GM03348 (cell line): ENCODE measurements around the gene NDOR1.

Source experiments
- DNase-seq: peaks from one replicate; pipeline ENCODE4 v3.0.0; 2012; ENCODE audit warnings: low spot score

Gene NDOR1

DNA sequence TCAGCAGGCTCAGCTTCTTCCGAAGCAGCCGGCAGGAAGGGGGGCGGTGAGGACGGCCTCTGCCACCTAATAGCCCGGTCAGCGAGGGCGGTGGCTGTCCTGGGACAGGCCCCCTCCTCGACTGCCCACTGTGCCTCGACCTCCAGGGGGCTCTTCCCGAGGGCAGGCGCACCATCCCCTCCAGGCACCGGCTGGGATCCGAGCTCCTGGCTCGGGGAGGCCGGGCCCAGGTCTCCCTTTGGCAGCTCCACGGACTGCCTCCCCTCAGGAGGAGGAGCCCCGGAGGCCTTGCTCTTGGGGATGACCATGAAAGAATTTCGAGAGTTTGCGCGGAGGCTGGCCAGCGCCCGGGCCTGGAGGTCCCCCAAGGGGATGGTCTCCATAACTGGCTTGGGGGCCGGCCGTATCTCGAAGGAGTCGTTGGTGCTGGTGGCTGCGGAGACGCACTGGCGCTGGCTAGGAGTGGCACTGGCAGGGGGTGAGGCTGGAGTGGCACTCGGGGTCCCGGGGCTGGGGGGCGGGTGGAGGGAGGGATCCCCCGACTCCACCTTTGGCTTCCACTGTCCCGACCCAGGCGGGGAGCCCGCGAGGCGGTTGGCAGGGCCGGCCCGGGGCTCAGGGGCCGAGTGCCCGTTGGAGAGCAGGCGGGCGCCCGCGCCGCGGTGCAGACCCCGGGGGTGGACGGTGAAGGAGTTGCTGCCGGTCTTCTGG is 5.9 kb upstream of the NDOR1 start:
- peak; percentile 22 for DNase-seq

DNA sequence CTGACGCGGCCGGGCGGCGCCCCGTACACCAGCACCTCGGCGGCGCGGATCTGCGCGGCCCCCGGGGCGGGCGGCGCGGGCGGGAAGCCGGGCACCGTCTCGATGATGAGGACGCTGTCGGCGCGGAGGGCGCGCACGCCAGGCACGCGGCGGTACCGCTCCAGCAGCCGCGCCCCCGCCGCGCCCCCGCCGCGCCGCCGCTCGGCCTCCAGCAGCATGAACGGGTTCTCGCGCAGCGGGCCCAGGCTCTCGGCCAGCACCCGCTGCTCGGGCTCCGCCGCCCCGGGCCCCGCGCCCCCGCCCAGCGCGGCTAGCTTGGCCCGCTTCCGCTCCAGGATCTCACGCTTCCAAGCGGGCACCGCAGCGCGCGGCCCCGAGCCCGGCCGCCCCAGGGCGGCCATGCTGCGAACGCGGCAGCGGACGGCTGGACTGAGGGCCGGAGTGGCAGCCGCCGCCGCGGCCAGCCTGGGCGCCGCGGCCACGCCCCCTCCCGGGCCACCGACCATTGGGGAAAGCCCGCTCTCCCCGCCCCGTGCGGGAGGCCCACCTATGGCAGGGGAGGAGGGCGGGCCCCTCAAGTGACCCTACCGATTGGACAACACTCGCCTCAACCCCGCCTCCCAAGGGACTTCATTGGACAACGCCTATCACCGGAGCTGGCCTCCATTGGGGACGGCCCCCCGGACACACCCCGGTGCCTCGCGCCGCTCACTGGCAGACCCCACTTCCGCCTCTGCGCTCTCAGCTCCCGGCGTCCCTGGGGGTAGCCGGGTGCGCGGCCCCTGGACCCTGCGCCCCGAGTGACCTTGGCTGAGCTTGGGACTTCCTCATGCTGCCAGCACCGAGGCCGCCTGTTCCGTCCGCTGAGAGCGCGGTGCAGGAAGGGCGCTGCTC is 4.9 kb upstream of the NDOR1 start, which contains the start of gene TPRN:
TSS of gene TPRN (minus strand) at position 431 of the 894 bp plus-strand sequence. CDS start at position 401, 30 bp downstream.
- DNase-seq: peak; percentile 100

DNA sequence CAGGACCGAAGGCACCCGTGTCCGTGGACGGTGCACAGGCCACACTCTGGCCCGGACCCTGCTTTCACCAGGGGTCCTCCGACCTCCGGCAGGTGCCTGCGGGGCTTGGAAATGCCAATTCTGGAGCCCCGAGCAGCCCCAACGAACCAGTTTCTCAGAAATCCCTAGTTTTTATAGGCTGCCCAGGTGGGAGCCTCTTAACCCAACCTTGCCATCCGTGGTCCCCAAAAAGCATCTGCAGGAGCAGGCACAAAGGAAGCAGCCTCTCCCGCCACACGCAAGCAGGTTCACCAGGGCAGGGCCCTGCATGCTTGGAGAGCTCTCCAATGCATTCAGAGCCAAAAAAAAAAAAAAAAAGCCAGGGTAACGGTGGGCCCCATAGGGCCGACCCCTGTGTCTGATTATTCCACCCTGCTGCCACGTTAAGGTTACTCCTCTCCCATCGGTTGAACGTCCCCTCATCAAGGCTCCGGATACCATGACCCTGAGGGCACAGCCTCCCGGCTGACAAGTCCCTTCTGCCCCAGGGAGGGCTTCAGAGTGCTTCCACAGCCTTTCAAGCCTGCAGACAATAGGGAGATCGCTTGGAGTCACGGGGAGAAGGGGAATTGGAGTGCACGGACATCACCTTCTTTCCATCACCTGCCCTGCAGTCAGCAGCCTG is 4.2 kb upstream of the NDOR1 start:
- DNase-seq: no peak

DNA sequence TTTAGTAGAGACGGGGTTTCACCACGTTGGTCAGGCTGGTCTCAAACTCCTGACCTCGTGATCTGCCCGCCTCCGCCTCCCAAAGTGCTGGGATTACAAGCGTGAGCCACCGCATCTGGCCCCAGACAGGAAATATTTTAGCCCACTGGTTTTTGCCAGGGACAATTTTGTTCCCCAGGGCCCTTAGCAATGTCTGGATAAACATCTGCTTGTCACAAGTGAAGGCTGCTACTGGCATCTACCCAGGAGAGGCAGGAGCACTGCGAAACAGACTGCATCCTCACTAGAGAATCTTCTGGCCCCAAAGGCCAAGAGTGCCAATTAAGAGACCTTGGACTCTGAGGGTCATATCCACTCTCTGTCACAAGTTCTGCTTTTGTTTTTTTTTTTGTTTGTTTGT is 2.5 kb upstream of the NDOR1 start:
- DNase-seq: no peak

DNA sequence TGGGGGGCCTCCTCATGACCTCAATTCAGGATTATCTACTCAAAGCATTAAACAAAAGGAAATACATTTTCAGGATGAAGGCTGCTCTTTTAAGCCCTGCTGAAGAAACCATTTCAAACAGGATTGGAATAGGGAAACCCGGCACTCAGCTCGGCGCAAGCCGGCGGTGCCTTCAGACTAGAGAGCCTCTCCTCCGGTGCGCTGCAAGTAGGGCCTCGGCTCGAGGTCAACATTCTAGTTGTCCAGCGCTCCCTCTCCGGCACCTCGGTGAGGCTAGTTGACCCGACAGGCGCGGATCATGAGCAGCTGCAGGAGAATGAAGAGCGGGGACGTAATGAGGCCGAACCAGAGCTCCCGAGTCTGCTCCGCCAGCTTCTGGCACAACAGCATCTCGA is 772 bp upstream of the NDOR1 start:
- DNase-seq: no peak

DNA sequence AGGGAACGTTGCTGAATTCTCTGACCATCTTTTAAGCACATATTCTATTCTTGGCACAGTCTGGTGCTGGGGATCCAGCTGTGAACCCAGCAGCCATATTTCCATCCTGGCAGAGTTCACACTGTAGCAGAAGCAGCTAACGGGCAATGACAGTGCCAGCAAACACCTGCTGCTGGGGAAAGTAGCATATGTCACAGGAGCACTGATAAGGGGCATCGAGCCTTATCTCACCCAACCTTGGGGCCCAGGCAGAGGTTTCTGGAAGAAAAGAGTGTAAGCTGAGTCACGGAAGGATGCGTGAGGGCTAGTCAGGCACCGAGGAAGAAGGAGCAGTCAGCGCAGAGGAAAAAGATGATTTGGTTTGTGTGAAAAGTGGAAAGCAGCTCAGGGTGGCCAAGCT is 1.1 kb downstream of the NDOR1 start:
- no peak for DNase-seq

DNA sequence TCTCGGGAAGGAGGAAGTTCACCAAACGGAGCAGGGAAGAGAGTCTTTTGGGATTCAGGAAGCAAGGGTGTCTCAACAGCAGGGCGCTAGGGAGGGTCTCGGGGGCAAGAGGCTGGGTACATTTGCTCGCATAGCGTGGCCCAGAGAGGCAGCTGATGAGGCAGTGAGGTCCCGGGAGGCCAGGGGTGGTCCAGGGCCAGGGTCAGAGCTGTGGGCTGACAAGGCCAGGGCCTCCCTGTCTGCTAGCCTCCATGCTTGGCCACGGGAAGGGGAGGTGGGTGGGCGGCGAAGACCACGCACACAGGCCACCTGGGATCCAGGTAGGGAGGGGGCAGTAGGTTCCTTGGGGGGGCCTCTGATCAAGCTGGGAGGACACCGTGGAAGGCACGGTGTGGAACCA is 6.0 kb downstream of the NDOR1 start:
- DNase-seq: no peak

DNA sequence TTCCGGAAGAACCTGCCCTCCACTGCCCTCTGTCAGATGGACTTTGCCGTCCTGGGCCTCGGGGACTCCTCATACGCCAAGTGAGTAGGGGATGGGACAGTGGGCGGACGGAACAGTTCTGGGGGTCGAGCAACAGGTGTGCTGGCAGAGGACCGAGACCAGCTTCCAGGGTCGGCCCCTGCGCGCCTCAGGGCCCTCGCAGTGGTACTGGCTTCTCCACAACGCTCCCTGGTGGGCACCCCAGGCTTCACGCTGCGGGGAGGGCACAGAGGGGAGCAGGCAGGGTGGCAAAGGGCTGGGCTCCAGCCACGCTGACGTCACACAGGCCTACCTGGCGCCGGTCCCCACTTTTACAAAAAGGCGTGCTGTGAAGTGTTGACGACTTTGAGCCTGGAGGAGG is 7.0 kb downstream of the NDOR1 start:
- no peak for DNase-seq

DNA sequence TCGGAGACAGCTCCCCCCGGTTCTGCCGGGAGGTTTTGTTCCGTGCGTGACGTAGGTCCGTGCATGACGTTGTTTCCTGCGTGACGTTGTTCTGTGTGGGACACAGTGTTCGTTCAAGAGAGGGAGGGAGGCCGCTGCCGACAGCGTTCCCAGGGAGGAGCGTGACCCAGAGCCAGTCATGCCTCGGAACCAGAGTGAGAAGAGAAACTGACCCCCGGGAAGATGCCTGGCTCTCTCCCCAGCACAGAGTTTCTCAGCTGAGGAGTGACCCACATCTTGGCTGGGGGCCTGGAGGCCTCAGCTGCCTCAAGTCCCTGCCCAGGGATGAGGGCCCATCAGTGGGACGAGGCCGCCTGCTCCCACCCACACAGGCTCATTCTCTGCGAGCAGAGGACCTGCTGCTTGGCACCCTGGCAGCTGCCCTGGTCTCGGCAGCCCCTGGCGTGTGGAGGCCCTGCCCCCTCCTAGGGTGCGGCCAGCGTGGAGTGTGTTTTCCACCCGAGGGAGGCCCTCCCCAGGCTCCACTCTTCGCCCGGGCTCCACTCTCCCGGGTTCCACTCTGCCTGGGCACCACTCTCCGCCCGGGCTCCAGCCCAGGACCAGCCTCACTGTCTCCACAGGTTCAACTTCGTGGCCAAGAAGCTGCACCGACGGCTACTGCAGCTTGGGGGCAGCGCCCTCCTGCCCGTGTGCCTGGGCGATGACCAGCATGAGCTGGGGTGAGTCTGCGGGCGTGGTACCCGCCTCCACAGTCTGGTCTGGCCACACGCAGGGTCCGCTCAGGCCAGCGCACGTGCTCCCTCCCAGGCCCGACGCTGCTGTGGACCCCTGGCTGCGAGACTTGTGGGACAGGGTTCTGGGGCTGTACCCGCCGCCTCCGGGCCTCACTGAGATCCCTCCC is 7.9 kb downstream of the NDOR1 start:
- no peak for DNase-seq

DNA sequence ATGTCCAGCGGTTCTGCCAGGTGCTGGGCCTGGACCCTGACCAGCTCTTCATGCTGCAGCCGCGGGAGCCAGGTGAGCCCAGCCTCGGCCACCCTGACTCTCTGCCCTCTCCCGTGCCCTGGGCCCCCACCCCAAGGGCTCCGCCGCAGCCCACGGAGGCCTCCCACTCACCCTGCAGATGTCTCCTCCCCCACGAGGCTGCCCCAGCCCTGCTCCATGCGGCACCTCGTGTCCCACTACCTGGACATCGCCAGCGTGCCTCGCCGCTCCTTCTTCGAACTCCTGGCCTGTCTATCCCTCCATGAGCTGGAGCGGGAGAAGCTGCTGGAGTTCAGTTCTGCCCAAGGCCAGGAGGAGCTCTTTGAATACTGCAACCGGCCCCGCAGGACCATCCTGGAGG is 9.1 kb downstream of the NDOR1 start:
- DNase-seq: no peak

DNA sequence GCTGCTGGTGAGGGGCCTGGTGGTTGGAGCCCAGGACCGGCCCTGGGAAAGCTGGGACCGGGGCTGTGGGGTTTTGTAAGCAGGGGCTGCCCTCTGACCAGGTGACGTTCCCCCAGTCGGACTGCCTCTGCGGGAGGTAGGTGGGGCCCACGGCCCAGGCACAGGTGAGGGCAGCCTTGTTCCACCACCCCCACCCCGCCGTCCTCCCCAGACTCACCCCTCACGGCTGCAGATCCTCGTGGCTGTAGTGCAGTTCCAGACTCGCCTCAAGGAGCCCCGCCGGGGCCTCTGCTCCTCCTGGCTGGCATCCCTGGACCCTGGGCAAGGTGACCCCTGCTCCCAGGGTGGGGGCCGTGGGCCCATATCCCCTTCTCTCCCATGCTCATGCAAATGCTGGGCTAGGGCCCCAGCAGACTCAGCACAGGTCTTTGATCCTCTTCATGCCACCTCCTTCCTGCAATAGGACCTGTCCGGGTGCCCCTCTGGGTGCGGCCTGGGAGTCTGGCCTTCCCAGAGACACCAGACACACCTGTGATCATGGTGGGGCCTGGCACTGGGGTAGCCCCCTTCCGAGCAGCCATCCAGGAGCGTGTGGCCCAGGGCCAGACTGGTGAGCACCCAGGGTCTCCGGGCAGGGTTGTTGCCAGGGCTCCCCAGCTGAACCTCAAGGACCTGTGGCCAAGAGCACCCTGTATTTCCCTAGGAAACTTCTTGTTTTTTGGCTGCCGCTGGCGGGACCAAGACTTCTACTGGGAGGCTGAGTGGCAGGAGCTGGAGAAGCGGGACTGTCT is 9.9 kb downstream of the NDOR1 start:
- DNase-seq: no peak

DNA sequence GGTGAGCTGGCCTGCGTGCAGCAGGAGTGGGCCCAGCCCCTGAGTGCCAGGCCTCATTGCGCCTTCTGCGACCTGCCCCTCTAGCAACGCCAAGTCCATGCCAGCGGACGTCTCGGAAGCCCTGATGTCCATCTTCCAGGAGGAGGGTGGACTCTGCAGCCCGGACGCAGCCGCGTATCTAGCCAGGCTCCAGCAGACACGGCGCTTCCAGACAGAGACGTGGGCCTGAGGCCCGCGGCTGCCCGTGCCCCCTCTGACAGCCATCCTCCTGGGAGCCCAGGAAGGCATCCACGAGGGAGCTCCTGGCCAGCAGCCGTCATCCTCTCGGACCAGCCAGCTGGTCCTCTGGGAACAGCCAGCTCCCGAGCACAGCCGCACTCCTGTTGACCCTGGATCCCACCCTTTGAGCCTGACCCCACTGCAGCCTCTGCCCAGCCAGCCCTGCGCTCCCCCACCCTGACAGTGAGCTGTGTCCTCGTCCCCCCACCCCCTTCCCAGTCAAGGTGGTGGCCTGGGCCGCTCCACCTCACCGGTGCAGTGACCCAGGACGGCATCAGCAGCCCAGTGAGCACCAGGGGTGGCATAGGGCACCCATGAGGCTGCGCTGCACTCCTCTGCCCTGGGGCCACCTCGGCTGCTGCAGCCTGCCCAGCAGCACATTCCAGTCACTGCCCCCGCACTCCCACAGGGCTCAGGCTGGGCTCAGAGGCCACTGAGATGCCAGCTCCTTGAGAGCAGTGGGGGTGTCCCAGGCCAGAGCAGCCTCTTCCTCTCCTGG is 10.9 kb downstream of the NDOR1 start:
- no peak for DNase-seq

DNA sequence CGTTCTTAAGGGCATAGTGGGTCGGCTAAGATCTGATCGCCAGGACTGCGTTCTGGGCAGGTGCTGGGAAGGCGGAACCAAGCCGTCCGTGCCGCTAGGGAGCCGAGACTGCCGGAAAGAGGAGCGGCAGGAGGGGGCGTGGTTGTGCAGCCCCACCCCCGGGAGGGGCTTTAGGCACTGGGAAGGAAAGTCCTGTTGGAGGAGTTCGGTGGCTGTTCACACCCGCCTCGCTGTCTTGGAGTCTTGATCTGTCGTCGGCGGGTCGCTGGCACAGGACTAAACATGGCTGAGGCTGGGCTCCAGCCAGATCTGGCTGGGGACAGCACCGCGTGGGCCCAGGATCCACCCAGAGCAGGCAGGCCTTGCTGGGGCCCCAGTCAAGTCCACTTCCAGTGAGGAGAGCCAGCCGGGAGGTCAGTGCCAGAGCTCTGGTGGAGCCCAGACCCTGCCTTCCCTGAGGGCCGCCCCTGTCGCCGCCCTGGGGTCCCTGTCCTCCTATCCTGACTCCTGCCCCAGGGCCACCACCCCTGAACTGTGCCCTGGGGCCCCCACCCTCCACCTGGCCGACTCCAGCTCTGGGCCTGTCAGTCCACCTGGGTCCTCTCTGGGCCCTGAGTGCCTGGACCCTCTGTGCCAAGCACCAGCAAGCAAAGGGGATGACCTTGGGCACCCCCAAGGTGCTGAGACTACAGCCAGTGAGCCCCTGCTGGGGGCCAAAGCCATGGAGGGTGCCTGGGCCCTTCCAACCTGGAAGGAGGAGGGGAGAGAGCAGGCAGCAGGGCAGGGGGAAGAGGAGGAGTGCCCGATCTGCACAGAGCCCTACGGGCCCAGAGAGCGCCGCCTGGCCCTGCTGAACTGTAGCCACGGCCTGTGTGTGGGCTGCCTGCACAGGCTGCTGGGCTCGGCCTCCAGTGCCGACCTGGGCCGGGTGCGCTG is 12.0 kb downstream of the NDOR1 start:
- peak; percentile 84 for DNase-seq

DNA sequence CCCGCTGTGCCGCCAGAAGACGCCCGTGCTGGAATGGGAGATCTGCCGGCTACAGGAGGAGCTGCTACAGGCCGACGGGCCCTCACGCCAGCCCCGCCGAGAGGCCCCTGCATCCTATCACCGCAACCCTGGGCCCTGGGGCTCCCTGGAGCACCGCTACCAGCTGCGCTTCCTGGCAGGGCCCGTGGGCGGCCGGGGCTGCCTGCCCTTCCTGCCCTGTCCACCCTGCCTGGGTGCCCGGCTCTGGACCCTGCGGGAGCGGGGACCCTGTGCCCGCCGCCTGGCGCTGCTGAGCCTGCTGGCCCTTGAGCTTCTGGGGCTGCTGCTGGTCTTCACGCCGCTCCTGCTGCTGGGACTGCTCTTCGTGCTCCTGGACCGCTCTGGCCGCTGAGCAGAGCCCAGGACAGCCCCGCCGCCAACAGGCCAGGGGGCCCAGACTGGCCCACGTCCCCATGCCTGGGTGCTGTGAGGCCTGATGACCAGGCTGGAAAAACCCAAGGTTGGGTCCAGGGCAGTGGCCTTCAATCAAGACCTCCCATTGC is 12.8 kb downstream of the NDOR1 start:
- DNase-seq: no peak

DNA sequence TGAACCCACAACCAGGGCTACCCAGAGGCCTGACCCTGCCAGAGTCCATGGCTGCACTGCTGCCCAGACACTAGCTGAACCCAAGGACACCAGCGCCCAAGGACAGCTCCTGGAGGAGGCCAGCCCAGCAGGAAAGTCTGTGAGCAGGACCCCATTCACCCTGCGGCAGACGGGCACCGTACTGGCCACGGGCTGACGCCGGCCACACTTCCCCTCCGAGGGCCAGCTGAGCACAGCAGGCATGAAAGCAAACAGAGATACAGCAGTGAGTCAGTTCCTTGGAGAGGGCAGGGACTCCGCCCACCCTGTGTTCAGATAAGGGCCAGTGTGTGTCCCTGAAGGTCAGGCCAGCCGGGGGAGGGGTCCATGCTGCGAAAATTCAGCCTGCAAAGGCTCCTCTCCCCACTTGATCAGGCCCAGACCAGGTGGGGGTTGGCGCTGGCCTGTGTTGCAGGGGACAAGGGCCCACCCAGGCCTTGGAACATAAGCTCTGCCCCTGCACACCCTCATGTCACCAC is 13.3 kb downstream of the NDOR1 start:
- no peak for DNase-seq

DNA sequence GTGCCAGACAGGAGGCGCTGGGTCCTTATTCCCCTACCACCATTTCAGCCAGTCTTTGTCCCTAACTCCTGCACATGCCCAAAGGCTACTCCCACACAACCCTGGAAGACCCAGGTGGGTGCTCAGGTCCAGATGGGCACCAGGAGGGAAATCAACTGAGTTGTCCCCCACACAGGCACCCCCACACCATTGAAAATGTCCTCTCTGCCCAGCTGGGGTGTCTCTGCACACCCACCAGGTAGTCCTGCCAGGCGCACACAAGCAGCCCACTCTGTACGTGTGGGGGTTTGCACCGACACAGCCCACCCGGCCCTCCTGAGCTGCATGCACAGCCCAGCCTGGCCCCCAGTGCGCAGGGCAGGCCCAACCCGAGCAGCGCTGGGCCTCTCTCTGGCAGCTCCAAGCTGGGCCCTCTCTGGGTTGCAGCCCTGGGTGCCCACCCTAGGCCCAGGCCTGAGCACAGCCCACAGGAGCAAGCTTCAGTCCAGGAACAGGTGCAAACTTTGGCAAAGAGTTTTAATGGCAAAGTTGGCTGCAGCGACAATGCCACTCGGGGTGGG is 14.3 kb downstream of the NDOR1 start:
- no peak for DNase-seq

DNA sequence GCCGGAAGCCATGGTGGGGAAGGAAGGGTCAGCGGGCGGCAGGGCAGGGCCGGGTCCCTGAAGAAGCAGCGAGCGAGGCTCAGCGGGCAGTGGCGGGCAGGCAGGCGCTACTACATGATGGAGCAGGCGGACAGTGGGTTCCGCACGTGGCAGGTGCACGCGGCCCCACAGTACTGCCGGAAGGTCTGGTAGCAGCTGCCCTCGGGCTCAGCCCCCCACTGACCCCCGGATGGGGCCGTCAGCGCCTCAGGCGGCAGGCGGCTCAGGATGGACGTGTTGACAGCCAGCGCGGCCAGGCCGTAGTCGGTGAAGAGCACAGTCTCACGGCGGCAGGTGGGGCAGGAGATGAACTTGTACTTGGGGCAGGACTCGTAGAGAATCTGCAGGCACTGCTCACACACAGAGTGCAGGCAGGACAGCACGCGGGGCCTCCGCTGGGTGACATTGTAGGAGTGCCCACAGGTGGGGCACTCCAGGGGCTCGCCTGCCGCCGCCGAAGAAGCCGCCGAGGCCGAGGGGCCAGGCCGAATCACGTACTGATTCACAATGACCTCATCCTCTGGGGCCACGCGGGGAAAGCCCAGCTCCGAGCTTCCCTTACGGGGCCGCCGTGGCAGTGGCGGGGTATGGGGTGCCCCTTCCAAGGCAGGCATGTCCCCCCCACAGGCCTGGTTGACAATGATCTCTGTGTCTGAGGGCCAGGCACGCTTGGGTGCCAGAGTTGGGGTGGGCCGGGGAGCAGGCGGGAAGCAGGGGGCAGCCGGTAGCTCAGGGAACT is 15.0 kb downstream of the NDOR1 start:
- DNase-seq: no peak
